ENCODE results near the gene ATP5F1D. TPM values are rescaled to one million over a fixed set of nuclear protein-coding genes. Genes with fewer than 3 reads are reported as not detected.
"Not testable (repeated sequence)": the region's sequence is repeated elsewhere in the genome, so short reads cannot be mapped to it uniquely, and the experiment has no call there.

Gene ATP5F1D
- total RNA-seq, 4 donors from 2014 or later: 88.3 to 299 (median 206) TPM

GRCh38 chr19:1245494-1246264 is 4.1 kb downstream of the ATP5F1D start:
- H3K4me3 ChIP-seq: peak overlapping the region in 2 of 4 donors; percentile 45 to 95
- peaks cover 0 to 17% (median 0%) of the 10 kb centered on the region in 3 donors for H3K36me3 ChIP-seq
- no peaks in the 10 kb centered on the region for H3K9me3 ChIP-seq
- no peaks in the 10 kb centered on the region for H3K27me3 ChIP-seq
- TF ChIP-seq CTCF (IDR thresholded peaks at IDR 0.05) (peak in 1 of 6 experiments; percentile 12), POLR2A (IDR thresholded peaks at IDR 0.05) (peak; percentile 72 to 86)
- peaks cover 7 to 63% (median 44%) of the 10 kb centered on the region in 4 donors for H3K4me1 ChIP-seq
- peak in 2 of 3 donors; percentile 93 for DNase-seq
- H3K27ac ChIP-seq: peak overlapping the region; percentile 82 to 100 (median 100)

- peaks cover 3 to 56% (median 36%) of the 10 kb centered on the region in 4 donors for H3K4me1 ChIP-seq
- DNase-seq: peak in 2 of 3 donors; percentile 61 to 70
These were observed 4.9 kb downstream of the ATP5F1D start for GRCh38 chr19:1246265-1247087.

GRCh38 chr19:1247748-1248138 is 6.2 kb downstream of the ATP5F1D start:
- H3K27ac ChIP-seq: peak overlapping the region; percentile 99 to 100 (median 100)
- DNase-seq: no peak
- H3K27me3 ChIP-seq: no peaks in the 10 kb centered on the region
- peaks cover 3 to 55% (median 29%) of the 10 kb centered on the region in 4 donors for H3K4me1 ChIP-seq
- no peak for TF ChIP-seq CTCF (IDR thresholded peaks at IDR 0.05)
- peak in 1 of 2 donors; percentile 26 for TF ChIP-seq POLR2A (IDR thresholded peaks at IDR 0.05)
- H3K36me3 ChIP-seq: peaks cover 0 to 31% (median 0%) of the 10 kb centered on the region in 3 donors
- peak overlapping the region; percentile 86 to 93 (median 88) for H3K4me3 ChIP-seq
- H3K9me3 ChIP-seq: no peaks in the 10 kb centered on the region

More at GRCh38 chr19:1246265-1247087, 4.9 kb downstream of the ATP5F1D start:
- peaks cover 0 to 25% (median 0%) of the 10 kb centered on the region in 3 donors for H3K36me3 ChIP-seq
- not testable (repeated sequence) for H3K27me3 ChIP-seq, H3K9me3 ChIP-seq
- H3K27ac ChIP-seq: peak overlapping the region; percentile 82 to 100 (median 100)
- H3K4me3 ChIP-seq: peak overlapping the region in 2 of 4 donors; percentile 0 to 95
- TF ChIP-seq CTCF (IDR thresholded peaks at IDR 0.05): peak in 1 of 6 experiments; percentile 2

- no peaks in the 10 kb centered on the region for H3K27me3 ChIP-seq
- TF ChIP-seq CTCF (IDR thresholded peaks at IDR 0.05) (peak; percentile 26 to 54 (median 41)), POLR2A (IDR thresholded peaks at IDR 0.05) (peak; percentile 93 to 97)
- peak within 1 kb of the TSS; percentile 86 to 93 (median 88) for H3K4me3 ChIP-seq
- H3K27ac ChIP-seq: peak within 1 kb of the TSS; percentile 99 to 100 (median 100)
- no peaks in the 10 kb centered on the region for H3K9me3 ChIP-seq
- H3K36me3 ChIP-seq: peaks cover 0 to 31% (median 0%) of the 10 kb centered on the region in 3 donors
- peaks cover 3 to 50% (median 31%) of the 10 kb centered on the region in 4 donors for H3K4me1 ChIP-seq
- DNase-seq: peak; percentile 84 to 93 (median 92)
These were observed 6.7 kb downstream of the ATP5F1D start, which contains the start of gene MIDN for GRCh38 chr19:1248139-1248785. TSS of gene MIDN (plus strand) at chr19:1248583. CDS start at chr19:1250297, 1,714 bp downstream.

- no peaks in the 10 kb centered on the region for H3K9me3 ChIP-seq
- peak overlapping the region; percentile 99 to 100 (median 100) for H3K27ac ChIP-seq
- peaks cover 0 to 30% (median 0%) of the 10 kb centered on the region in 3 donors for H3K36me3 ChIP-seq
- H3K27me3 ChIP-seq: no peaks in the 10 kb centered on the region
- H3K4me1 ChIP-seq: peaks cover 5 to 50% (median 35%) of the 10 kb centered on the region in 4 donors
- peak overlapping the region; percentile 86 to 93 (median 88) for H3K4me3 ChIP-seq
- DNase-seq: peak; percentile 79 to 89 (median 88)
- peak; percentile 81 to 97 (median 95) for TF ChIP-seq CTCF (IDR thresholded peaks at IDR 0.05)
- TF ChIP-seq POLR2A (IDR thresholded peaks at IDR 0.05): no peak
These were observed 7.3 kb downstream of the ATP5F1D start for GRCh38 chr19:1248786-1249297.
